ENCODE data around the gene ANKRD13A. TPM values are rescaled to one million over a fixed set of nuclear protein-coding genes. Genes with fewer than 3 reads are reported as not detected.

ANKRD13A gene
- total RNA-seq, 1 donor from 2014 or later: 36.9 TPM

DNA sequence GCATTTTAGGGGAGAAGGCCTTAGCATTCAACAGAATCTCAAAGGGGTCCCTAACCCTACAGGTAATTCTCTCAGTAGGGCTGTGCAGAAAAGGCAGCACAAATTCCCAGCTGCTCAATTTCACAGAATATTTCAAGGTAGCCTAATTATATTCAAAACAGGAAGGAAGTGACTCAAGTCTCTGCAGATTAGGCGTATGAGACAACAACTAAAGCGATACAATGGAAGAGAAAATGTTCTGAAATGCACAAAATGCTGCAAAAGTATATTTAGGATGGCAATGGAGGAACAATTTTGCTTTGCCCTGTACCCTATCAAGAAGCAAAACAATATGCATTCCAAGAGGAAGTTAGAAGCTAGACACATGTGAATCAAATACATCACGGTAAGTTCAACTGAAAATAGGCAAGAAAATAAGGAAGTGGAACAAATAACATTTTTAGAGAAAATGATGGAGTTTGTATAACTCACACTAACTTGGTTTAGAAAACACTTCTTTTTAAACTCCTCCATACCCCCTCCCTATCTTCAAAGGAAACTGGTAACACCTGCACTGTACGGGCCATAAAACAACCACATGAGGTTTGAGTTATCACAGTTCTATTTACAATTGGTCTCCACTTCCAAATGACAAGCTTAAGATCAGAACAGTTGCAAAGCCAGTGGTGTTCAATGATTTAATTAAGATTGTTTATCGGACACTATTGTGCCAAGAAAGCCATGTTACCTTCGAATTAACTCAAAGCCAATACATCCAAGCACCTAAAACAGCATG is 4.6 kb upstream of the ANKRD13A start:
- FAIRE-seq: no peak
- peak overlapping the region; percentile 95 for H3K4me3 ChIP-seq (ENCODE audit: low read depth, low read length)

DNA sequence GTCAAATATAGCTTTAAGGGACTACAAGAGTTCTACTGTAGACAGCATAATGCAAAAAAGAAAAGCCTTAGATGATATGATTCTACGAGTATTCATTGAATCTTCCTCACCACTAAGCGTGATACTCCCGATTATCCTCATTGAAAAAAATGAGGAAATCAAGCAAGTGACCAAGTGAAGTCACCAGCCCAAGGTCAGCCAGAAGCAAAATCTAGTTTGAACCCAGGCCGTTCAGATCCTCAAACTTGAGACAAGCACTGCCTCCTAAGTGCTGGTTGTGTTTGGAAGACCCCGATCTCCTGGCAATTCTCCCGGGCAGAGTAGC is 3.9 kb upstream of the ANKRD13A start:
- Histone ChIP-seq H3K4me3 (ENCODE audit: low read depth, low read length) (peak overlapping the region; percentile 95), H3K36me3 (ENCODE audit: control insufficient read depth, insufficient read depth, low read length) (peaks cover 3% of the 10 kb centered on the region), H3K27me3 (ENCODE audit: control insufficient read depth, insufficient read depth, low read length) (no peaks in the 10 kb centered on the region)
- TF ChIP-seq, protein P1, sequence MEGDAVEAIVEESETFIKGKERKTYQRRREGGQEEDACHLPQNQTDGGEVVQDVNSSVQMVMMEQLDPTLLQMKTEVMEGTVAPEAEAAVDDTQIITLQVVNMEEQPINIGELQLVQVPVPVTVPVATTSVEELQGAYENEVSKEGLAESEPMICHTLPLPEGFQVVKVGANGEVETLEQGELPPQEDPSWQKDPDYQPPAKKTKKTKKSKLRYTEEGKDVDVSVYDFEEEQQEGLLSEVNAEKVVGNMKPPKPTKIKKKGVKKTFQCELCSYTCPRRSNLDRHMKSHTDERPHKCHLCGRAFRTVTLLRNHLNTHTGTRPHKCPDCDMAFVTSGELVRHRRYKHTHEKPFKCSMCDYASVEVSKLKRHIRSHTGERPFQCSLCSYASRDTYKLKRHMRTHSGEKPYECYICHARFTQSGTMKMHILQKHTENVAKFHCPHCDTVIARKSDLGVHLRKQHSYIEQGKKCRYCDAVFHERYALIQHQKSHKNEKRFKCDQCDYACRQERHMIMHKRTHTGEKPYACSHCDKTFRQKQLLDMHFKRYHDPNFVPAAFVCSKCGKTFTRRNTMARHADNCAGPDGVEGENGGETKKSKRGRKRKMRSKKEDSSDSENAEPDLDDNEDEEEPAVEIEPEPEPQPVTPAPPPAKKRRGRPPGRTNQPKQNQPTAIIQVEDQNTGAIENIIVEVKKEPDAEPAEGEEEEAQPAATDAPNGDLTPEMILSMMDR (IDR thresholded peaks at IDR 0.05; ENCODE audit: insufficient read depth, low read length, severe bottlenecking): no peak
- no peak for FAIRE-seq
- DNase-seq (ENCODE audit: low read depth): no peak

More for the DNA sequence above, 4.6 kb upstream of the ANKRD13A start:
- DNase-seq (ENCODE audit: low read depth): peak; percentile 39
- Histone ChIP-seq H3K27me3 (ENCODE audit: control insufficient read depth, insufficient read depth, low read length) (no peaks in the 10 kb centered on the region), H3K36me3 (ENCODE audit: control insufficient read depth, insufficient read depth, low read length) (peaks cover 3% of the 10 kb centered on the region)
- TF ChIP-seq, protein P1 (IDR thresholded peaks at IDR 0.05; ENCODE audit: insufficient read depth, low read length, severe bottlenecking): no peak

DNA sequence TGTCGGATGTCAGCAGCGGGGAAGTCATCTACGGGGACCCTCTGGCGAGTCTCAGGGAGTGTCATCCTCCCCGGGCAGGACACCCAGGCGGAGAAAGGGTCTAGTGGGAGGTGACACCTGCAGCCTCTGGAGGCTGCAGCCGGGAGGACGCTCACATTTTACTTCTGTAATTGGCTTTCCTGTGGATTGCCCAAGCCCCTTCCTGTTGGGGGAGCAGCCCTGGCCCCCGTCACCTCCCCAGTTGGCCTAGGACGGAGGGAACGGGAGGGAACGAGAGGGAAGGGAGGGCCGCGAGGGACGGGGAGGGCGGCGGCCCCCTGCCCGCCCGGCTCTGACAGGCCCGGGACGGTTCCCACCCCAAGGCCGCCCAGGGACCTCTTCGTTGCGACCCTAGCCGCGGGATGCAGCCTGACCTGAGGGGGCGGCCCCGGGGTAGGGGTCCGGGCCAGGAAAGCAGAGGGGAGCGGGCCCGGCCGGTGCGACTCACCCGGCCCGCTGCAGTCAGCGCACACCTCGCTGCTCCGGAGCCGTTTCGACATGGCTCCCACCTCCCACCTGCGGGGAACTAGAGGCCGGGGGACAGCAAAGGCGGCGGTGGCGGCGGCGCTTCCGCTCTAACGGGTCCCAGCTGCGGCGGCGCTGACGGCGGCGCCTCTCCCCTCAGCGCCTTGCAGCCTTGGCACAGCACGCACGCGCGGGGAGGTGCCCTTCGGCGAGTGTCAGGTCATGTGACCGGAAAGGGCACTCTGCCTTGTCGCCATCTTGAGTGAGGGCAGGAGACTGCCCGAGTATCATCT is 3.3 kb upstream of the ANKRD13A start, which contains the start of gene GIT2:
Gene GIT2, minus strand, starts transcription at position 683 of the 797 bp plus-strand sequence. Its CDS starts 144 bp downstream, at position 539.
- FAIRE-seq (no peak), DNase-seq (ENCODE audit: low read depth) (peak; percentile 83)
- H3K36me3 ChIP-seq (ENCODE audit: control insufficient read depth, insufficient read depth, low read length): peaks cover 2% of the 10 kb centered on the region
- TF ChIP-seq, protein P1 (IDR thresholded peaks at IDR 0.05; ENCODE audit: insufficient read depth, low read length, severe bottlenecking): no peak
- H3K27me3 ChIP-seq (ENCODE audit: control insufficient read depth, insufficient read depth, low read length): no peaks in the 10 kb centered on the region
- H3K4me3 ChIP-seq (ENCODE audit: low read depth, low read length): peak within 1 kb of the TSS; percentile 95

DNA sequence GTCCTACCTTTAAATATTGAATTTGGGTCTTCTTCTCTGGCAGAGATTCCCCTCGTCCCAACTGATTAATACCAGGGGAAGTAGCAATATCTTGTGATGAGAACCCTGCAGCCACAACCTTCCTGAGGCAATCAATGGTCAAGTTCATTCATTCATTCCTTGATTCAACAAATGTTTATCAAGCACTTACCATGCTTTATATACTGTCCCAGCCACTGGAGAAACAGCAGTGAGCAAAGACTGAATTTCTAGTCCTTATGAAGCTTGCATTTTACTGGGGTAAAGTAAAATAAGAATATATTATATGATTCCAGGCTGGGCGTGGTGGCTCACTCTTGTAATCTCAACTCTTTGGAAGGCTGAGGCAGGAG is 2.8 kb upstream of the ANKRD13A start:
- H3K27me3 ChIP-seq (ENCODE audit: control insufficient read depth, insufficient read depth, low read length): no peaks in the 10 kb centered on the region
- FAIRE-seq: no peak
- no peak for DNase-seq (ENCODE audit: low read depth)
- H3K4me3 ChIP-seq (ENCODE audit: low read depth, low read length): peak overlapping the region; percentile 95
- TF ChIP-seq, protein P1 (IDR thresholded peaks at IDR 0.05; ENCODE audit: insufficient read depth, low read length, severe bottlenecking): no peak
- H3K36me3 ChIP-seq (ENCODE audit: control insufficient read depth, insufficient read depth, low read length): peaks cover 1% of the 10 kb centered on the region

DNA sequence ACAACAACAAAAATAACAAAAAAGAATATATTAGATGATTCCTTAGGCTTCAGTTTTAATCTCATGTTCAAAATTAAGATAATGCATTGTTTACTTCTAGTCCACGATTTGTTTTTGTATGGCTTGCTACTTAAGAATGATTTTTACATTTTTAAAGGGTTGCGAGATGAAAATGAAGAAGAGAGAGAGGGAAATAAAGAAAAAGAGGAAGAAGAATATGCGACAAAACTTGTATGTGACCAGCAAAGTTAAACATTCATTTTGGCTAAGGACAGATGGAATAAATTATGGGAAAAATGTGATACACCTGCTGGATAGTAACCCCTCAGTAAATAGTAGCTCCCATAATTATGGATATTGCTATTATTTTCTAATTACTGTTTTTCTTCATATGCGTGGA is 1.8 kb upstream of the ANKRD13A start:
- TF ChIP-seq, protein P1 (IDR thresholded peaks at IDR 0.05; ENCODE audit: insufficient read depth, low read length, severe bottlenecking): no peak
- H3K4me3 ChIP-seq (ENCODE audit: low read depth, low read length): no peak overlapping the region
- no peaks in the 10 kb centered on the region for H3K27me3 ChIP-seq (ENCODE audit: control insufficient read depth, insufficient read depth, low read length)
- H3K36me3 ChIP-seq (ENCODE audit: control insufficient read depth, insufficient read depth, low read length): no peaks in the 10 kb centered on the region
- no peak for FAIRE-seq
- DNase-seq (ENCODE audit: low read depth): no peak
